ENCODE results near the gene PTTG1IP.
A peak's percentile ranks its signal among the peaks of the same experiment; 100 is the strongest.

Gene PTTG1IP

DNA sequence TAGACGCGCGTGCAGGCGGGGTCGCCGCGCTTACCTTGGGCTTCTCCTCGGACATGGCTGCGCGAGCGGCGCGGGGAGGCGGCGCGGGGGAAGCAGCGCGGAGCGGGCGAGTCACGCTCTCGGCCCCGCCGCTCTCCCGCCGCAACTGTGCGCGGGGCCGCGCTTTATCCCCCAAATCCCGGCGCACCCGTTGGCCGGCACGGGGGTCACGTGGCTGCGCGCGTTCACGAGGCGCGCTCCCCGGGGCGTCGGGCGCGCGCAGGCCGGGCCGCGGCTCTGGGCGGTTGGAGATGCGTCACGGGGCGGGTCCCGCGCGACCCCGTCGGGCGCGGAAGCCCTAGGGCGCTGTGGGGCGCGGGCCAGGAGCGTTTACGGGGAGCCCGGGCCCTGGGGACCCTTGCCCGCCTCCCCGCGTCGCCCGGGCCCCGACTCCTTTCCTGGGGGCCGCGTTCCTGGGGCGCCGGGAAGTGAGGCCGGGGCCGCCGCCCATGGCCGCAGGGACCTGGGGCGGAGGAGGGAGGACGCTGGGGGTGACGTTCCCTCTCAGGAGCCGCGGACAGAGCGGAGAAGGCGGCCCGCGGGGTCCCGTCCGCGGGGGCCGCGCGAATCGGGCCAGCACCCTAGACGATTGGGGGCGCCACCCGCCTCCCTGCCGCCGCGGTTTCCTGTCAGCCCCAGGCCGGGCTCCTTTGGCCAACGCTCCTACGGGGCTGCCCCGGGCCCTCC lies 55.4 kb downstream of the PTTG1IP start, which contains the start of gene SUMO3:
Gene SUMO3 (minus strand): TSS at position 149 of the 726 bp plus-strand sequence. CDS start 94 bp downstream, at position 55.
- in situ Hi-C loops (cut with HindIII; ENCODE audit: low pct_ligation_motif_present, low pct_unique_long_range_greater_than_20kb, low sequenced_read_pairs) = no loop called here
- DNase-seq = peak; percentile 72

- in situ Hi-C loops (cut with HindIII; ENCODE audit: low pct_ligation_motif_present, low pct_unique_long_range_greater_than_20kb, low sequenced_read_pairs) = no loop called here
These were observed 56.0 kb downstream of the PTTG1IP start for GRCh38 chr21:44817506-44817880.

GRCh38 chr21:44816761-44817505 lies 56.6 kb downstream of the PTTG1IP start:
- no peak for DNase-seq
- in situ Hi-C loops (cut with HindIII; ENCODE audit: low pct_ligation_motif_present, low pct_unique_long_range_greater_than_20kb, low sequenced_read_pairs) = no loop called here

More at GRCh38 chr21:44817506-44817880, 56.0 kb downstream of the PTTG1IP start:
- DNase-seq = peak; percentile 82

GRCh38 chr21:44815852-44816628 lies 57.5 kb downstream of the PTTG1IP start:
- DNase-seq = no peak
- in situ Hi-C loops (cut with HindIII; ENCODE audit: low pct_ligation_motif_present, low pct_unique_long_range_greater_than_20kb, low sequenced_read_pairs) = no loop called here

GRCh38 chr21:44815225-44815624 lies 58.3 kb downstream of the PTTG1IP start:
- in situ Hi-C loops (cut with HindIII; ENCODE audit: low pct_ligation_motif_present, low pct_unique_long_range_greater_than_20kb, low sequenced_read_pairs) = no loop called here
- no peak for DNase-seq

GRCh38 chr21:44814498-44815023 lies 58.9 kb downstream of the PTTG1IP start:
- in situ Hi-C loops (cut with HindIII; ENCODE audit: low pct_ligation_motif_present, low pct_unique_long_range_greater_than_20kb, low sequenced_read_pairs) = no loop called here
- no peak for DNase-seq

GRCh38 chr21:44813727-44814126 lies 59.8 kb downstream of the PTTG1IP start:
- no peak for DNase-seq
- in situ Hi-C loops (cut with HindIII; ENCODE audit: low pct_ligation_motif_present, low pct_unique_long_range_greater_than_20kb, low sequenced_read_pairs) = no loop called here

GRCh38 chr21:44813149-44813548 lies 60.3 kb downstream of the PTTG1IP start:
- in situ Hi-C loops (cut with HindIII; ENCODE audit: low pct_ligation_motif_present, low pct_unique_long_range_greater_than_20kb, low sequenced_read_pairs) = no loop called here
- DNase-seq = no peak

DNA sequence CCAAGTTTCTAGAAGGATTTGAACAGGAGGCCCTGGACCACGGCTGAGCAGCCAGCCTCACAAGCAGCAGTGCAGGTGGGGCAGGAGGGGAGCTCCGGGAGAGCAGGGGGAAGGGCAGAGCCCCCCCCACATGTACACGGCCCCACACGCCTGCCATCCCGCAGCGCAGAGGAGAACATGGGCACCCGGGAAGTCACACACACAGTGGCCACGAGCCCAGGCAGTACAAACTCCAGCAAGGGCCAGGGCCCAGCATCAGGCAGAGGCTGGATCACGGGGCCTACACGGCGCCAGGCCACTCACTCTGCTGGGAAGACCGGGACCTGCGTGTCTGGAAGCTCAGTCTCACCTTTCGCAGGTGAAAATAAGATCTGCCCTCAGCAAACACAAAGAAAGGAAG lies 60.9 kb downstream of the PTTG1IP start:
- DNase-seq = no peak
- in situ Hi-C loops (cut with HindIII; ENCODE audit: low pct_ligation_motif_present, low pct_unique_long_range_greater_than_20kb, low sequenced_read_pairs) = no loop called here

GRCh38 chr21:44810779-44811178 lies 62.7 kb downstream of the PTTG1IP start:
- no peak for DNase-seq
- in situ Hi-C loops (cut with HindIII; ENCODE audit: low pct_ligation_motif_present, low pct_unique_long_range_greater_than_20kb, low sequenced_read_pairs) = no loop called here

DNA sequence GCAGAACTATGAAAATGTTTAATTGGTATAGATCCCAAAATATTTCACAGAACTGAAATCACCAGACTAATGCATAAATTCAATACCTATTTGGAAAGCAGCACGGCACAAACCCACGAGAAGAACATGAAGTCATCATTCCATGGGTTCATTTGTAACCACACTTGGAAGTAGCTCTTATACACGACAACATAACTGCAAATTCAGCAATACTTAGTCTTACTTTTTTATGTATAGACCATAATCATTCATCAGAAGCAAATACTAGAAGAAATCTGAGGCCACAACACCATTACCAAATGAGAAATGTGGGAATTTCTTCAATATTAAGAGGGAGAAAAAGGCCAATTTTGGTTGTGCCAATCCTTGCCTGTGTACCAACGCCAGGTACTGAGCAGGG lies 67.6 kb downstream of the PTTG1IP start:
- in situ Hi-C loops (cut with HindIII; ENCODE audit: low pct_ligation_motif_present, low pct_unique_long_range_greater_than_20kb, low sequenced_read_pairs) = no loop called here
- no peak for DNase-seq

DNA sequence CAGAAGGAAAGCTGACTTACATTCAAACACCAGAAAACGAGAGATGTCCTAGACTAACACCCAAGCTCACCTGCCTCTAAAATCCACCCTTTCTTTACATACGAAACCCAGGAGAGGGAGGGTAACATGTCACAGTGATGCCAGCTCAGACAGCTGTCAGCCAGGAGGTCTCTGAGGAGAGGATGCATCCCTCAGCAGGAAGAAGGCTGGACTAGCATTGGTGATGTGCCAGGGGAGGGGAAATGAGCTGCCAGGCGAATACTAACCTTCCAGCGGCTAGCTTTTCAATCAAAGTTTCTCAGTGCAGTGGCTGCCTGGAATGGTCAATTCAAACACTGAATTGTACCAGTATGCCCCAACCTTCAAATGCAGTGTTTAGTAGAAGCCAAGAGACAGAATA lies 68.3 kb downstream of the PTTG1IP start:
- no peak for DNase-seq
- in situ Hi-C loops (cut with HindIII; ENCODE audit: low pct_ligation_motif_present, low pct_unique_long_range_greater_than_20kb, low sequenced_read_pairs) = no loop called here

GRCh38 chr21:44804762-44805161 lies 68.7 kb downstream of the PTTG1IP start:
- in situ Hi-C loops (cut with HindIII; ENCODE audit: low pct_ligation_motif_present, low pct_unique_long_range_greater_than_20kb, low sequenced_read_pairs) = no loop called here
- no peak for DNase-seq

- no peak for DNase-seq
- in situ Hi-C loops (cut with HindIII; ENCODE audit: low pct_ligation_motif_present, low pct_unique_long_range_greater_than_20kb, low sequenced_read_pairs) = no loop called here
These were observed 69.8 kb downstream of the PTTG1IP start for GRCh38 chr21:44803651-44804050.

DNA sequence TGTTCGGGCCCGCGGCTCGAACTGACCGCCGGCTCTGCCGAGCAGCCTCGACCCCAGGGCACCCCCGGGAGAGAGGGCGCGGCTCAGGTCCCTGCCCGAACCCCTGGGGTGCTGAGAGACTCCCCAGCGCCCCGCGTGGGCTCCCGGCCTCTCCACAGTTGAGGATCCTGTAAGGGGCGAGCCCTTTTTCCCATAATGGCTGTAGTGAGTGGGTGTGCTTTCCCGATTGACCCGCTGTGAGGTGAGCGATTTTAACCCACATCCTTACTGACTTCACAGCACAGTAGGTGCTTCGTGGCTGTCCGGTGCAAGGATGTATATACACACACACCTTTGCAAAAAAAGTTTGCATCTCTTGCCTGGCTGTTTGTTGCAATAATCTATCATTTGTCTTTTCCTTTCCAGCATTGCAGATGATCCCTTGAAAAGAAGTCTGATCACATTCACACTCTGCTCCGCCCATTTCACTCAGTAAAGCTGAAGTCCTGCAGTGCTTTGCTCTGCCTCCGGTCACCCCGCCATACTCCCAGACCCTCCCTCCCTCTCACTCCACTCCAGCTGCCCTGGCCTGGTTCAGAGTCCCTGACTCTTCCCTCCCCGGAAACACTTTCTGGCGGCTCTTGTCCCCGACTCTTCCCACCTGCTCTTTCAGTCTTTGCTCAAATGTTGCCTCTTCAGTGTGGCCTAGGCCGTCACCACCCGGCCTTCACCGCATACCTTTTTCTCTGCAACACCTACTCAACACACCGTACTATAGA lies 70.9 kb downstream of the PTTG1IP start:
- DNase-seq = peak; percentile 27
- in situ Hi-C loops (cut with HindIII; ENCODE audit: low pct_ligation_motif_present, low pct_unique_long_range_greater_than_20kb, low sequenced_read_pairs) = no loop called here

- peak; percentile 75 for DNase-seq
- in situ Hi-C loops (cut with HindIII; ENCODE audit: low pct_ligation_motif_present, low pct_unique_long_range_greater_than_20kb, low sequenced_read_pairs) = no loop called here
These were observed 71.8 kb downstream of the PTTG1IP start, which contains the start of gene UBE2G2 for GRCh38 chr21:44801468-44802395. TSS of gene UBE2G2 (minus strand) at chr21:44801820. CDS start at chr21:44801748, 72 bp downstream.

DNA sequence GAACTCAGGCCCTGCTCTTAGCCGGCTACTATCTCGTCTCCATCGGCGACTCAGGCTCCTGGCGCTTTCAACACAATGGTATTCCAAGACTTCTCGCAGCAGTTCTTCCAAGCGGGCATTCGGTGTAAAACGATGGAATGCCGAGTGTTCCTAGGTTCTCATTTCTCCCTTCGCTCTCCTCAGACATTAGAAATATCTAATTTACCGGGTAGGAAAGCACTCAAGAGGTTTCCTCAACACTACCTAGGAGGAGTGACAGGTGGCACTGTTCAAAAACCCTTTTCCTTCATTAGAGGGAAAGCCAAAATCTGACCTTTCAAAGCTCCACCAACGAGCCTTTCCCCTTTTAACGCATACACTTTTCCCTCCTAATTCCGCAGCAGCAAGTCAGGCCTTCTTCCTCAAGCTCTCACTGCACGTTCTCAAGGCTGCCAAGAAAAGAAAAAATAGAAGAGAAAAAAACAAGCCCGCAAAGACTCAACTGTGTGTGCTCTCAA lies 72.5 kb downstream of the PTTG1IP start:
- peak; percentile 51 for DNase-seq
- in situ Hi-C loops (cut with HindIII; ENCODE audit: low pct_ligation_motif_present, low pct_unique_long_range_greater_than_20kb, low sequenced_read_pairs) = no loop called here

Data from ACHN (cell line).